BJ (cell line): ENCODE measurements around the gene PRKCE. TPM values are rescaled to one million over a fixed set of nuclear protein-coding genes. Genes with fewer than 3 reads are reported as not detected.

ENCODE experiments used
- CTCF ChIA-PET: fragments of 350-600 bp; formaldehyde crosslinking; extraction: SDS; loops from one replicate; lab custom pipeline; 2021; ENCODE audit warnings: antibody characterized with exemption, inconsistent platforms; lab: Yijun Ruan, JAX
- POLR2A ChIA-PET: fragments of 300-600 bp; sonication (Branson Sonifier 250); formaldehyde crosslinking; extraction: SDS; loops from one replicate; lab custom pipeline; 2021; ENCODE audit warnings: antibody characterized with exemption; lab: Charles Lee
- DNase-seq: peaks from one replicate; pipeline ENCODE4 v3.0.0-alpha.2; 2011; ENCODE audit warnings: low read depth
- H3K27me3 ChIP-seq: 2 replicates; pipeline ENCODE4 v1.6.0; 2011; ENCODE audit warnings: low read length; ENCODE audit not compliant: control insufficient read depth, insufficient read depth
- H3K36me3 ChIP-seq: 2 replicates; pipeline ENCODE4 v1.5.1; 2011; ENCODE audit warnings: low read length; ENCODE audit not compliant: control insufficient read depth, insufficient read depth
- H3K4me3 ChIP-seq: 2 replicates; pipeline ENCODE4 v1.5.1; 2011; ENCODE audit warnings: low read depth, mild to moderate bottlenecking, control low read depth, low read length
- CTCF ChIP-seq: IDR thresholded peaks from 2 replicates; pipeline ENCODE4 v1.5.1; 2011; ENCODE audit warnings: low read depth, mild to moderate bottlenecking, control low read depth, inconsistent platforms, low read length, moderate library complexity; ENCODE audit not compliant: insufficient read depth
- polyA plus RNA-seq: library from polyadenylated mRNA; depleted of rRNA; stranded (reverse); fragments of >200 nt; gene quantifications from 2 replicates; pipeline ENCODE4 v1.2.3, GENCODE V29; 2011

Gene PRKCE
- polyA plus RNA-seq, 1 experiment = 19.7 TPM

DNA sequence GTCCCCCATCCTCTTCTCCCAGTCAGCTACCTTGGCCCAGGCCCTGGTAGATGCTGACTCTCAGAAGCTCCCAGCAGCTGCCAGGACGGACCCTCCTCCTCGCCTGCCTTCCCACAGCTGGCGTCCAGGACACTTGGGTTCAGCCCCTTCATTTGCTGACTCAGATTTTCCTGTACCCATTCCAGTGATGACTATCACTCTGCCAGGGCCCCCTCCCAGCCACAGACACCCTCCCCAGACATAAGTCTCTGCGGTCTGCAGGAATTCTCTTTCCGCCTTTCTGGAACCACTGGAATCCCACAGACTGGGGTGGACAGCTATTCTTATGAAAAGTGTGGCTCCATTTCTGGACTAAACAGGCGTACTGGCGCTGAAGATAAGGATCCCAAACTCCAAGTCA is 385.5 kb downstream of the PRKCE start:
- peak; percentile 95 for DNase-seq
- no peak for TF ChIP-seq CTCF
- ChIA-PET CTCF (interaction anchor here (0.7 to 1.1 kb wide), 4 partner anchors 9 to 26 kb away, joined by 3 read pairs; no protein-coding TSS in a partner anchor), POLR2A (no interaction called here)
- H3K4me3 ChIP-seq = no peak overlapping the region
- H3K27me3 ChIP-seq = no peaks in the 10 kb centered on the region
- no peaks in the 10 kb centered on the region for H3K36me3 ChIP-seq

DNA sequence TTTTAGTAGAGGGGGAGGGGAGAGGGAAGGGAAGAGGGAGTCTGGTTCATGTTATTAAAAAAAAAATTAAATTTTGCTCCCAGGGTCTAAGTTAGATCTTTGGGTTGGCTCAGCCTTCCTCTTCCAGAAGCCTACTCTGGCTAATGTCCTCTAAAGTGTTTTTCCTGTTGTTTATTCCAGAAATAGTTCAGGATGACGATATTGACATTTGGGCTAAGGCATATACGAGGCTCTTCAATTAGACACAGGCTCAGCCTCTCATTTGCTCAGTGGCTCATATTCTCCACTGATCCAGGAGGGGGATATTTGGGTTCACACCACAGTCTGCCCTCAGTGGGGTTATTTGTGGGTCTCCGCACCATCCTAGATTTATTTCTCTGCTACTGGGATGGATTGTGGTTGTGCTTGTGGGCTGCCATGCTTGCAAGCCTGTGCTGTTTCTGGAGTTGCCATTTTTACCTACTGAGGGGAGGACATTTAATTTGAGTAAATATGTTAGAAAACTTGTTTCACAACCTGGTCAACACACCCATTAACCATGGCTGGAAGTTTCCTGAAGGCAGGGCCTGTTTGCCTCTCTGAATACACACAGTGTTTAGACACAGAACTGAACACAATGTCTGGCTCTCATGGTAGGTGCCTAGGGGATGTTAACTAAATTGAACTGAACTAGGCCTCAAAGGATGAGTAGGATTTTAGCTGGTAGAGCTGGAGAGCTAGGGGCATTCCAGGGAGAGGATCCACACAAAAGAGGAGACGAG is 388.2 kb downstream of the PRKCE start:
- Histone ChIP-seq H3K4me3 (no peak overlapping the region), H3K27me3 (no peaks in the 10 kb centered on the region), H3K36me3 (no peaks in the 10 kb centered on the region)
- ChIA-PET POLR2A (no interaction called here), CTCF (no interaction called here)
- no peak for DNase-seq
- TF ChIP-seq CTCF = no peak

DNA sequence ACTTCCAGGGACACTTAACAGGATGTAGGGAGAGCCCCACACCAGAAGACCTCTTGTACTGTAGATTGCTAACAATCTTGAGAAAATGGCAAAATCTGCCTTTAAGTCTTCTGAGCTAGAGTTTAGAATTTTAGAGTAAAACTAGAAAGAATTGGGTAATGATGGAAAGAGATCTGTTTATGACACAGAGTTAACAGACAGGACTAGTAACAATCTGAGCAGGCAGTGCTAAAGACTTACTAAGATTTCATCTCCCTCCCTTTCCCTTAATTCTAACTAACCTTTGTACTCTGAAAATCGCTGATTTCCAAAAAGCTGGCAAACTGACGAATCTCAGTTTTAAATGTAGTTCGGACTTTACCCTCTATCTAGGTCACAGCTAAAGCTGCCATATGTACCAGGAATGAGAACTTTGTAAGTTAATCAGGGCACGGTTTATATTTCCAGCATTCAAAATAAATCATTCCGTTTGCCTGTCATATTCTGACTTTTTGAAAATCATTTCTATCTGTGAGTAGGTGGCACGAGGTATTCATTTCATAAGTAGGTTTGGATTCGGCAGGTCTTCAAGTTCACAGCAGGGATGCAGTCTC is 389.2 kb downstream of the PRKCE start:
- no peak for DNase-seq
- Histone ChIP-seq H3K36me3 (no peaks in the 10 kb centered on the region), H3K4me3 (no peak overlapping the region), H3K27me3 (no peaks in the 10 kb centered on the region)
- CTCF ChIA-PET = interaction anchor here (2.7 kb wide), 1 partner anchor 21 kb away, joined by 16 read pairs; no protein-coding TSS in a partner anchor
- TF ChIP-seq CTCF = no peak
- POLR2A ChIA-PET = interaction anchor here (0.5 kb wide), 1 partner anchor 257 kb away, joined by 9 read pairs; the partner anchor contains the start of gene EPAS1

DNA sequence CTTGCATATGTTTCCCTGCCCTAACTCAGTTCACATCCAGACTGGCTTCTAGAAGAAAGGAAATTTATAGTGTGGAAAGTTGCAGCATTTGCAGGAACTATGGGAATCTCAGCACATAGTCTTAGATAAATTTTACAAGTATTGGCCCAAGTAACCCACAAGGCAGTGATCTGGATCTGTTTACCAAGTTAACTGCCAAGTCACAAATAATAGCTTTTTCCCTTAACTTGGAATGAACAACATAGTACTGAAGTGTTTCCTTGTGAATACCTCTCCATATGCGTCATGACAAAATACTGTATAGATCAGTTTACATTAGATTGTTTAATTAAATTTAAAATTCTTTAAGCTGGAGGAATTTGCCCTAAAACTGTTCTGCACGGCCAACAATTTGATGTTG is 390.0 kb downstream of the PRKCE start:
- DNase-seq = peak; percentile 55
- CTCF ChIA-PET = interaction anchor here (2.7 kb wide), 1 partner anchor 20 kb away, joined by 16 read pairs; no protein-coding TSS in a partner anchor
- POLR2A ChIA-PET = interaction anchor here (0.5 kb wide), 1 partner anchor 256 kb away, joined by 9 read pairs; the partner anchor contains the start of gene EPAS1
- no peak for TF ChIP-seq CTCF
- no peaks in the 10 kb centered on the region for H3K36me3 ChIP-seq
- no peaks in the 10 kb centered on the region for H3K27me3 ChIP-seq
- no peak overlapping the region for H3K4me3 ChIP-seq

DNA sequence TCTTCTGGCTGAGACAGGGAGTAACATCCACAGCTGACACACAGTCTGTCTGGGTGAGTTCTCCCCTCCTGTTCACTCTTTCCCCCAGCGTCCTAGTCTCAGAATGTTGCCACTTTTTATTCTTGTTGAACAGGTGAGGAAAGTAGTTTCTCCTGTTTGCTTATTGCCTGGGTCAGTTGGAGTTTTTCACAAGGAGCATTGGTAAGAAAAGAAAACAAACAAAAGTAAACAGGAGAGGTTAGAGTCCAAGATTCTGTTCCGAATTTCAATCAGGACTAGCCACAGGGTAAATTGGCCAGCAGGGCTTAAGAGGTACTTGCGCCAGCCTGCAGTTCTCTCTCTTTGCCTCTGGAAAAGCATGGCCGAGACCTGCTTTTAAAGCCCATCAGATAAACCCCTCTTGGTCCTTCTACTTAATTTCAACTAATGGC is 390.7 kb downstream of the PRKCE start:
- Histone ChIP-seq H3K4me3 (no peak overlapping the region), H3K36me3 (no peaks in the 10 kb centered on the region), H3K27me3 (no peaks in the 10 kb centered on the region)
- ChIA-PET CTCF (interaction anchor here (0.9 to 2.7 kb wide), 3 partner anchors 19 to 31 kb away, joined by 3 to 16 read pairs (median 4); no protein-coding TSS in a partner anchor), POLR2A (no interaction called here)
- TF ChIP-seq CTCF = no peak
- DNase-seq = no peak
